ENCODE data around the gene TNS3.

- TF ChIP-seq CTCF (IDR thresholded peaks at IDR 0.05; ENCODE audit: low read depth, low read length, poor library complexity, severe bottlenecking) (no peak), EZH2phosphoT487 (IDR thresholded peaks at IDR 0.05; ENCODE audit: borderline replicate concordance, low read length) (no peak)
Measured at GRCh38 chr7:47389923-47390630, 191.8 kb downstream of the TNS3 start.

Data from DOHH2 (cell line).